ENCODE data around the gene HMG20A.

The HMG20A gene

GRCh38 chr15:77430213-77430612 lies 9.5 kb downstream of the HMG20A start:
- no peak for DNase-seq (ENCODE audit: low read depth in 3 of 3)

- DNase-seq (ENCODE audit: low read depth in 3 of 3): no peak
Measured at GRCh38 chr15:77430652-77431051, 10.0 kb downstream of the HMG20A start.

DNA sequence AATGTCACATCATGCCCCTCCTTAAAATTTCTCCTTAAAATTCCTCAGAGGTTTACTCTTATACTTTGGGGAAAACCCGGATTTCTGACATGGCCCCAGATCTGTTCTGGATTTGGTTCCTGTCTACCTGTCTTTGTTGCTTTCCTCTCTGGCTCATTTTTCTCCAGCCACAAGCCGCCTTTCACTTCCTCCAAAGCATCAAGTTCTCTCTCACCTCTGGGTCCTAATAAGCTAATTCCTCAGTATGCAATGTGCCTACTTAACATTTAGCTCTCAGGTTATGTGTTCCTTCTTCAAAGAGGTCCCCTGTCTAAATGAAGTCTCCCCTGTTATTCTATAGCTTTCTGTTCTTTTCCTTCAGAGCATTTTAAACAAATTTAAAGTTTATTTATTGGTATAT lies 16.1 kb downstream of the HMG20A start:
- DNase-seq (ENCODE audit: low read depth in 3 of 3): no peak

- no peak for DNase-seq (ENCODE audit: low read depth in 3 of 3)
Measured at GRCh38 chr15:77437264-77437663, 16.6 kb downstream of the HMG20A start.

DNA sequence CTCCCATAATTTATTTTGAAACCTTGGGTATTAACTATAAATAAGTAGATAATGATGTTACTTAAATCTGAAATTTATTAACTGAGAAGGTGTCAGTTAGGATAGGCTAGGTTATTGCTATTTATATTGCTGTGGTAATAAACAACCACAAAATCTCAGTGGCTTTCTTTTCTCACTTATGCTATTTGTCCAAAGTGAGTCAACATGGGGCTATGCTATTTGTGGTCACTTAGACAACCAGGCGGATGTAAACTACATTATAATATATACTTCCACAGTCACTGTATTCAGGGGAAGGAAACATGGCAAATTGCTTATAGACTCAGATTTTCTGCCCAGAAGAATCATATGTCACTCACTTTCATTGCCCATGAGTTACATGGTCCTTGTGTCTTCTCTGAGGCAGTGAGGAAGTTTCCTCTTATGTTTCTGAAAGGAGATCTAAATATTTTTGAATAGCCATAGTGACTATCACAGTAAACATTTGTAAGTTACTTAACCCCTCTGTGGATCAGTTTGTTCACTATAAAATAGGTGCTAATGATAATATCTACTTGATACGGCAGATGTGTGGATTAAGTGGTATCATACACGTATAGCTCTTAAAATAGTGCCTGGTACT lies 19.8 kb downstream of the HMG20A start:
- no peak for DNase-seq (ENCODE audit: low read depth in 3 of 3)

- no peak for DNase-seq (ENCODE audit: low read depth in 3 of 3)
Measured at GRCh38 chr15:77446840-77447390, 26.2 kb downstream of the HMG20A start.

GRCh38 chr15:77454265-77454664 lies 33.6 kb downstream of the HMG20A start:
- no peak for DNase-seq (ENCODE audit: low read depth in 3 of 3)

GRCh38 chr15:77454951-77455350 lies 34.3 kb downstream of the HMG20A start:
- DNase-seq (ENCODE audit: low read depth in 3 of 3): no peak

GRCh38 chr15:77455696-77456321 lies 35.1 kb downstream of the HMG20A start:
- DNase-seq (ENCODE audit: low read depth in 3 of 3): no peak

- no peak for DNase-seq (ENCODE audit: low read depth in 3 of 3)
Measured at GRCh38 chr15:77456746-77457145, 36.1 kb downstream of the HMG20A start.

- no peak for DNase-seq (ENCODE audit: low read depth in 3 of 3)
Measured at GRCh38 chr15:77457191-77457904, 36.7 kb downstream of the HMG20A start.

GRCh38 chr15:77457905-77458265 lies 37.2 kb downstream of the HMG20A start:
- no peak for DNase-seq (ENCODE audit: low read depth in 3 of 3)

- no peak for DNase-seq (ENCODE audit: low read depth in 3 of 3)
Measured at GRCh38 chr15:77459031-77459430, 38.3 kb downstream of the HMG20A start.

- no peak for DNase-seq (ENCODE audit: low read depth in 3 of 3)
Measured at GRCh38 chr15:77461486-77461885, 40.8 kb downstream of the HMG20A start.

GRCh38 chr15:77464129-77464865 lies 43.6 kb downstream of the HMG20A start:
- DNase-seq (ENCODE audit: low read depth in 3 of 3): no peak

DNA sequence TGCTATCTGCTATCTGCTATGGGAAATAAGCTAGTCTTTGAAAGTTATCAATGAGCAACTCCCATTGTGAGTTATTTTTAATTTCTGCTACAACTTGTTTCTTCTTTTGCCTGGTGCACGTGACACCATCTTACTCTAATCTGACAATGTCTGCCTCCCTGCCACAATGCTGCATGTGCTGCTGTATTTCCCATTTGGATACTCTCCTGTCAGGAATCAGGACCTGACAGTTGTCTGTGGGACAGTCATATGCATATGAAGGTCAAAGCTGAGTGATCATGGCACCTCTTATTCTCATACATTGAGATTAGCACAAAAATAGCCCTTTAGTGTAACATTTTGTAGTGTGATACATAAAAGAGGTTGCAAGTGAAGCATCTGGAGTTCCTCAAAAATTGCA lies 45.8 kb downstream of the HMG20A start:
- no peak for DNase-seq (ENCODE audit: low read depth in 3 of 3)

DNA sequence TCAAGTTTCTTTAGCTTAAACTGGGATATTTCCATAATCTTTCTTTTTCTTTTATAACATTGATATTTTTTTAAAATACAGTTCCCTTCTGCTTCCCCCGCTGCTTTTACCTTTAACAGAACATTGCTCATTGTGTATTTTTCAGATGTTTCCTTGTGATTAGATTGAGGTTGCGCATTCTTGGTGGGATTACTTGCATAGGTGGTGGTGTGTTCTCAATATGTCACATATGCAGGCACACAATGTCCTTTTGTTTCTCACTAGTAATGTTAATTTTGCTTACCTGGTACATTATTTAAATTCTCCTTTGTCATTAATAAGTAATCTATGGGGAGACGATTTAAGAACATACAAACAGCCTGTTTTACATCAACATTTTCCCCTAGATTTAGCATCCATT lies 48.2 kb downstream of the HMG20A start:
- DNase-seq (ENCODE audit: low read depth in 3 of 3): no peak

DNA sequence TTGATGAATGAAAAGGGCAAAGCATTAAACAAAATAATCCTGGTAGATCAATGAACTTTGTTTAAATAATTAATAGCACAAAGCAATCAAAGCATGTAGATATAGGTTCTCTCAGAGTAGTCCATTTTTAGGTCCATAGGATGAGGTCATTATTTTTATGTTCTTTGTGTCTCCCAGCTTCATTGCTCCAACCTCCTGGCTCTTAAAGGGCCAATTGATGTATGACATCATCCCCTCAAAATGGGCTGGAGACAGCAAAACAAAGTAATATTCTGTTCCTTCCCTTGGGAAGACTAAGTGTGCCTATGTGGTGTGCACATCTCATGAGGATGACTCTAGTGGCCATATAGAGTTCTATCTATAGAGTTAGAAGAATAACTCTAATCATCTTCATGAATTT lies 49.5 kb downstream of the HMG20A start:
- DNase-seq (ENCODE audit: low read depth in 3 of 3): no peak

DNA sequence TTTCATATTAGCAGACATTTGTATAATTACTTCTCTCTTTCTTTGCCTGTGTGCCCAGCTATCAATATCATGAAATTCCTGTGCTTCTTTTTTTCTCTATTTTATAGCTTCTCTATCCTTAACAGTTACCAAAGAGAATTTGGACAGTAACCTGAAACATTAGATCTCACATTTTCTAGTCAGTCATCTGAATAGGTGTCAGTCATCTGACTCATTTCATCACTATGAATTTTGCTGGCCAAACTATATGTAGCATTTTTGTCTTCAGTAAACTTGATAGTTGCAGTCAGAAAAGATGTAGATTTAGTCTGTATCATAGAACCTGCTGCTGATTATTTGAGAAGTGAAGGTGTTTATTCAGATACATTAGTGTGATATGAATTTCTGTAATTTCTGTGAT lies 52.6 kb downstream of the HMG20A start:
- no peak for DNase-seq (ENCODE audit: low read depth in 3 of 3)

DNA sequence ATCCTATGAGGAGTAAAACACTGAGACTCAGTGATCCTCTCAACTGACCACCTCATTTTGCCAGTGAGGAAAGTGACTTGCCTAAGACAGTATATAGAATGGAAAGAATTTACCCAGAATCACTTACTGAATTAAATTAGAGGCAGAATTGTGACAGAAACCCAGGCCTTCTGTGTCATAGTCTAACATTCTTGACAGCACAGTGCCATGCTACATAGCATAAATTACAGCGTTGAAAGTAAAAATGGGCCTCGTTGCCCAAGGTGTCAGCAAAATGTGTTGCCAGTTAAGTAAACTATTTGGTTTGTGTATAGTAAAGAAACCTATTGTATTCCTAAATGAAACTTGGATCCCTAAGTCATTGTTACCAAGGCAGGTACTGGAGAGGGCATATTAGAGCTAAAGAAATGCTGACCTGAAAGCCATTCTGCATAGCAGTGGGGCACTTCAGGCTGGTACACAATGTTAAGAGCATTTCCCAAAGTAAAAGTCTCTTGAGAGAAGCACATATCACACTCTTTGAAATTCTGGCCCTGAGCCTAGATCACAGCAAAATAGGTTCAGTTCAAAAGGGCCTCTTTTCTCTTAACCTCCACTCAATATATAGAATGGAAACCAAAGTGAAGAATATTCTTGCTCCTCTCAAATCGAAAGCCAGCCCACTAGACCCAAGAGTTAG lies 53.8 kb downstream of the HMG20A start:
- DNase-seq (ENCODE audit: low read depth in 3 of 3): no peak

DNA sequence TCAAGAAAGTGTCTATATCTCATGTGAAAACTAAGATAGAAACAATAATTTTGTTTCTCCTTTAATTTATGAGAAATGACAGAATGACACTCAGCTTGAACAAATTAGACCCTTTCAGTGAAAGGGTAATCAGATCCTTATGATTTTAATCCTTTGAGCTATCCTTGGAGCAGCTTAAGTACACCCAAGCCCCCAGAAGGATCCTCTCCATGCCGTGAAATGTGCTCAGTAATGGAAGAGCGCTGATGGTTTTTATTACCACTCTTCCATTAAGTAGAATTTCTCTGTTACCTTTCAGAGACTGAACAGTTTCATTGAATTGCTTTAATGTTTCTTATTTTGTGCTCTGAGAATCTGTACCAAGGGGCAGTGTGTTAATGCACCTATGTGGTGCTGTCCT lies 54.3 kb downstream of the HMG20A start:
- no peak for DNase-seq (ENCODE audit: low read depth in 3 of 3)

- DNase-seq (ENCODE audit: low read depth in 3 of 3): no peak
Measured at GRCh38 chr15:77475898-77476297, 55.2 kb downstream of the HMG20A start.
